ENCODE results near the gene TNS4. TPM values are rescaled to one million over a fixed set of nuclear protein-coding genes. Genes with fewer than 3 reads are reported as not detected.

Gene TNS4
- total and polyA plus RNA-seq, 9 of the 15 experiments (the other 6 are each of a cell fraction or from before 2014, with no cell fraction given), result 0.04 to 0.73 (median 0.24) TPM; not detected in 1

- TF ChIP-seq ZNF140 (CRISPR knock-in tag; IDR thresholded peaks at IDR 0.05), result no peak
- no peak for TF ChIP-seq SAFB (IDR thresholded peaks at IDR 0.05; ENCODE audit: borderline replicate concordance, low read depth, low read length)
- TF ChIP-seq TCF7 (IDR thresholded peaks at IDR 0.05; ENCODE audit: borderline replicate concordance), result no peak
- no peak for TF ChIP-seq LCOR (CRISPR knock-in tag; IDR thresholded peaks at IDR 0.05)
- no peak for TF ChIP-seq ZNF12 (CRISPR knock-in tag; IDR thresholded peaks at IDR 0.05)
- TF ChIP-seq ZNF57 (CRISPR knock-in tag; IDR thresholded peaks at IDR 0.05), result no peak
- TF ChIP-seq, protein P1, sequence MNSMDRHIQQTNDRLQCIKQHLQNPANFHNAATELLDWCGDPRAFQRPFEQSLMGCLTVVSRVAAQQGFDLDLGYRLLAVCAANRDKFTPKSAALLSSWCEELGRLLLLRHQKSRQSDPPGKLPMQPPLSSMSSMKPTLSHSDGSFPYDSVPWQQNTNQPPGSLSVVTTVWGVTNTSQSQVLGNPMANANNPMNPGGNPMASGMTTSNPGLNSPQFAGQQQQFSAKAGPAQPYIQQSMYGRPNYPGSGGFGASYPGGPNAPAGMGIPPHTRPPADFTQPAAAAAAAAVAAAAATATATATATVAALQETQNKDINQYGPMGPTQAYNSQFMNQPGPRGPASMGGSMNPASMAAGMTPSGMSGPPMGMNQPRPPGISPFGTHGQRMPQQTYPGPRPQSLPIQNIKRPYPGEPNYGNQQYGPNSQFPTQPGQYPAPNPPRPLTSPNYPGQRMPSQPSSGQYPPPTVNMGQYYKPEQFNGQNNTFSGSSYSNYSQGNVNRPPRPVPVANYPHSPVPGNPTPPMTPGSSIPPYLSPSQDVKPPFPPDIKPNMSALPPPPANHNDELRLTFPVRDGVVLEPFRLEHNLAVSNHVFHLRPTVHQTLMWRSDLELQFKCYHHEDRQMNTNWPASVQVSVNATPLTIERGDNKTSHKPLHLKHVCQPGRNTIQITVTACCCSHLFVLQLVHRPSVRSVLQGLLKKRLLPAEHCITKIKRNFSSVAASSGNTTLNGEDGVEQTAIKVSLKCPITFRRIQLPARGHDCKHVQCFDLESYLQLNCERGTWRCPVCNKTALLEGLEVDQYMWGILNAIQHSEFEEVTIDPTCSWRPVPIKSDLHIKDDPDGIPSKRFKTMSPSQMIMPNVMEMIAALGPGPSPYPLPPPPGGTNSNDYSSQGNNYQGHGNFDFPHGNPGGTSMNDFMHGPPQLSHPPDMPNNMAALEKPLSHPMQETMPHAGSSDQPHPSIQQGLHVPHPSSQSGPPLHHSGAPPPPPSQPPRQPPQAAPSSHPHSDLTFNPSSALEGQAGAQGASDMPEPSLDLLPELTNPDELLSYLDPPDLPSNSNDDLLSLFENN (IDR thresholded peaks at IDR 0.05; ENCODE audit: low read depth in 2 of 2, low read length in 2 of 2), result no peak
- TF ChIP-seq, protein P2, sequence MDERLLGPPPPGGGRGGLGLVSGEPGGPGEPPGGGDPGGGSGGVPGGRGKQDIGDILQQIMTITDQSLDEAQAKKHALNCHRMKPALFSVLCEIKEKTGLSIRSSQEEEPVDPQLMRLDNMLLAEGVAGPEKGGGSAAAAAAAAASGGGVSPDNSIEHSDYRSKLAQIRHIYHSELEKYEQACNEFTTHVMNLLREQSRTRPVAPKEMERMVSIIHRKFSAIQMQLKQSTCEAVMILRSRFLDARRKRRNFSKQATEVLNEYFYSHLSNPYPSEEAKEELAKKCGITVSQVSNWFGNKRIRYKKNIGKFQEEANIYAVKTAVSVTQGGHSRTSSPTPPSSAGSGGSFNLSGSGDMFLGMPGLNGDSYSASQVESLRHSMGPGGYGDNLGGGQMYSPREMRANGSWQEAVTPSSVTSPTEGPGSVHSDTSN (CRISPR knock-in tag; IDR thresholded peaks at IDR 0.05; ENCODE audit: low read depth), result no peak
- TF ChIP-seq, protein P2 (tag; conservative IDR thresholded peaks at IDR 0.05; ENCODE audit: low read depth), result no peak
Measured at GRCh38 chr17:40540448-40540847, 39.0 kb upstream of the TNS4 start (continued).

Data from K562 (cell line).